GM21723 (cell line): ENCODE measurements around the gene HSFX1.
"Not testable (repeated sequence)": the region's sequence is repeated elsewhere in the genome, so short reads cannot be mapped to it uniquely, and the experiment has no call there.

Experiments
- ATAC-seq: cut with Tn5 transposase; IDR thresholded peaks from one replicate; pipeline ENCODE4 v1.9.1; 2021; ENCODE audit warnings: mild to moderate bottlenecking, moderate library complexity; ENCODE audit not compliant: unreplicated experiment

Gene HSFX1

DNA sequence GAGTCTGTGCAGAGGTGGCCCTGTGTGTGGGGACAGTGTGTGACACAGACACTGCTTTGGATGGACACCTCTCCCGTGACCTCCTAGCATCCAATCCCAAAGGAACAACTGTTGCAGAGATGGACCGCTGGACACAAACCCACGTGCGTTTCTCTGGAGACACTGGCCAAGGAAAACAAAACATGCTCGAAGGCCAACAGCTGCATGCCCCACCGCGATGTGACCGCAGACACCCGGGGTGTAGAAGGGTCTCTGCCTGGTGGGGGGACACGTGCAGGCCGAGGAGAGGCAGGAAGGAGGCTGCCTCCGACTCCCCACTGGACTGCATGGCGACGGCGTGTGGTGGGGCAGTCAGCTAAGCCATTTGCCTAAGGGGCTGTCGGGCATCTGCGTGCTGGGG is at the start of gene HSFX1:
HSFX1 (plus strand) TSS at position 301 of the 400 bp plus-strand sequence. CDS start 614 bp downstream, outside the sequence.
- ATAC-seq = not testable (repeated sequence)

DNA sequence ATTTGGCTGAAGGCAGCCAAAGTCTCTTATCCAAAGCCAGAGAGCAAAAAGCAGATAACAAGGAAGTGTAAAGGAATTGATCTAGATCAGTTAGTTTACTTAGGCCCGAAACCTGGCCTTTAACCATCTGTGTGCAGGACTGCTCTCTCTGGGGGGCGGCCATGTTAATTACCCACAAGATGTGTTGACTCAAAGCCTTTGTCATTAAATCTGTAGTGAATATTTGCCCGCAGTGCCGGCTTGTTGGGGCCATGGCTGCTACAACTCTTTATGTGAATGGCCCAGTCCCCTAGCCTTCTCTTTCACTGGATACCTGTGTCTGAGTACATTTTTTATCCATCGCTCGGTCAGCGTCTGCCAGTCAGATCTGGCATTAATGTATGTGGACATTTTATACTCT is 46.6 kb upstream of the HSFX1 start:
- ATAC-seq = not testable (repeated sequence)

- ATAC-seq = not testable (repeated sequence)
These were observed 31.6 kb upstream of the HSFX1 start for GRCh38 chrX:149742269-149742668.

DNA sequence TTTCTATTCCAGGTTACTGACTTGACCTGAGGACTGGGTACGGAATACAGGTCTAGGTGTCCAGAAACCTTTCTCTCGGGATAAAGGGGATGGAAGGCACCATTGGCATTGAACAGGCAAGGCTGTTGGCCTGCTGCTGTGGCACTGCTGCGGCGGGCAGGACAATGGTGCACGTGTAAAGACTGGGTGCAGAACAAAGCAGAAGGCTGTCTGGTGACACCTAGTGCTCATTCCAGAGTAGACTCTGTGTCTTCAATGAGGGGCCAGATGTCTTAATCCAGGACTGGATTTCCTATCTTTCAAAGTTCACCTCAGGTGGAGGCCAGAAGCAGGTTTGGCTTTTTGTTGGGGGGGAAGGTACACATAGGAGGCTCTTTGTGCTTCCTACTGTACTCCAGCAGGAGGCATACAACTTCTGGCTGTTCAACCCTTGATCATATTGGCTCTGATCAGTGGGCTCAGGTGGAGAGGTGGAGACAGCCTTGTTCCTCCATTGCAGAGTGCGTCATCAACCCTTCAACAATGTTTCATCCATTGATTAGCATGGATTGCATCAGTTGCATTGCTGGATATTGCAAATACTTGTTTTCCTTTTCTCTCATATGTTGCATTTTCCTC is 27.4 kb upstream of the HSFX1 start:
- ATAC-seq = not testable (repeated sequence)

DNA sequence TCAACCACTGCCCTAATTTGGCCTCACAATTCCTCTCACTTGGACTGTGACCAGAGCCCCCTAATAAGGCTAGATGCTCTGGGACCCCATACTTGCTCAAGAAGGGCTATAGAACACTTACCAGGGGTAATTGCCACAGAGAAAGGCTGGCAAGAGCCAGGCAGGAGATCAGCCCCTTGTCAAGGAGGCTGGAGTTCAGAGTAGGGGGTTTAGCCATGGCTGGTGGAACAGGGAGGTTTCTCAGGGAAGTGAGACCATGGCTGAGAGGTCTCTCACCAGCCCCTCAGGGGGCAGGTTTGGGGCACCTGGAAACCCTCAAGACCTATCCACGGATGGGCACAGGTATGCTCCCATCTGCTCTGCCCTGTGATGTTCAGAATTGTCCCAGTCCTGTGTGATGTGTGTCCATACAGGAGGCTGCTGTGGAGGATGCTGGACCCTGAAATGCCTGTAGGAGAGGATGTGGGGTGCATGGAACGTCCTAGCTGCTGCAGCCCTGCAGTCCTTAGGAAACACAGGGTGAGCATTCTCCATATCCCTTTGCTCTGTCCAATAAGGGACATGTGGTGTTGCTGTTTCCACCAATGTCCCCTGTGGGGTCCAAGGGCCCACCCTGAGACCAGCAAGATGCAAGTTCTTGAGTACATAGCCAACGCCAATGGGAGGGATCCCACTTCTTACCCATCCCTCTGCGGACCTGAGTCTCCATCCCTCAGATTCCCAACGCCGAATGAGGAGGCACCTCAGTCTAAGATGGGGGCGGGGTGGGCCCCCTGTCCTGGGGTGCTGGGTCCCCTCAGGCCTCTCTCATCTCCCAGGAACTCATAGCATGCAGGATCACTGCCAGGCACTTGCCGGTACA is 16.4 kb upstream of the HSFX1 start:
- ATAC-seq = no peak

- no peak for ATAC-seq
These were observed 15.7 kb upstream of the HSFX1 start for GRCh38 chrX:149758068-149758714.

DNA sequence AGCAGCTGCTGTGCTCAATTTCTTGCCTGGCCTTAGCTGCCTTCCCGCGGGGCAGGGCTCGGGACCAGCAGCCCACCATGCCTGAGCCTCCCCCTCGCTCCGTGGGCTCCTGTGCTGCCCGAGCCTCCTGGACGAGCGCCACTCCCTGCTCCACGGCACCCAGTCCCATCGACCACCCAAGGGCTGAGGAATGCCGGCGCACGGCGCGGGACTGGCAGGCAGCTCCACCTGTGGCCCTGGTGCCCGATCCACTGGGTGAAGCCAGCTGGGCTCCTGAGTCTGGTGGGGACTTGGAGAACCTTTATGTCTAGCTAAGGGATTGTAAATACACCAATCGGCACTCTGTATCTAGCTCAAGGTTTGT is 15.2 kb upstream of the HSFX1 start:
- ATAC-seq = not testable (repeated sequence)

- ATAC-seq = no peak
These were observed 14.0 kb upstream of the HSFX1 start for GRCh38 chrX:149759824-149760223.

- no peak for ATAC-seq
These were observed 12.9 kb upstream of the HSFX1 start for GRCh38 chrX:149760965-149761364.

GRCh38 chrX:149761858-149762674 is 11.8 kb upstream of the HSFX1 start:
- not testable (repeated sequence) for ATAC-seq

- no peak for ATAC-seq
These were observed 10.9 kb upstream of the HSFX1 start for GRCh38 chrX:149762696-149763614.

DNA sequence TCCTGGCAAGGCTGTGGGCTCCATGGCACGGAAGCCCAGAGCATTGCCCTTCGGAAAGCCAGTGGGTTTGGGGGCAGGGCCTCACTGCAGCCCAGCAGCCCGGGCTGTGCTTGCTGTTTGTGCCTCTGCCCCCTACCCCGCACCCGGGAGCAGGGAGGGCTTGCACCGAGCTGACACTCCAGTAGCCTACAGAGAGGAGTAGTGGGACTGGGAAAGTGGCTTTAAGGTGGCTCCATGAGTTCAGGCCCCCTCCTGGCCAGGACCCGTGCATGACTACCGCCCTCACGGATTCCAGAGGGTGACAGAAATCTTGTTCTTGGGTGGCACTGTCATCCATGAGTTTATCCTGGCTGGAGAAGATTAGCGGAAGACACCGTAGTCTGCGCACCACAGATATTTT is 3.5 kb upstream of the HSFX1 start:
- ATAC-seq = not testable (repeated sequence)

DNA sequence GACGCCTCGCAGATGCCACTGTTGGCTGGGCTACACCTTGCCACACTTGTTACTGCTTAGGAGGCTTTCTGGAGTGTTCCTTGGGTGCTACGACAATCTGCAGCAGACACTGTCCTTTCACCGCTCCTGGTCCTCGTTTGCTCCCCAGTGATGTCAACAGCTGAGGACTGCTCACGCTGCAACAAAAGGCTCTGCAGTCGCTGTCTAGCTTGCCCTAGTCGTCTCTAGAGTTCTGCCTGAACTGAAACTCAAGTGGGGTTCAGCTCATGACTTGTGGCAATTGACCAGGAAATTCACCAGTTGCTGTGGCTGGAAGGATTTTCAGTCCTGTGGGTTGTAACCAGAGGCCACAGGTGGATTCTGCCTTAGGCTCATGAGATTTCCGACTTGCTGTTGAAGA is 842 bp upstream of the HSFX1 start:
- not testable (repeated sequence) for ATAC-seq

DNA sequence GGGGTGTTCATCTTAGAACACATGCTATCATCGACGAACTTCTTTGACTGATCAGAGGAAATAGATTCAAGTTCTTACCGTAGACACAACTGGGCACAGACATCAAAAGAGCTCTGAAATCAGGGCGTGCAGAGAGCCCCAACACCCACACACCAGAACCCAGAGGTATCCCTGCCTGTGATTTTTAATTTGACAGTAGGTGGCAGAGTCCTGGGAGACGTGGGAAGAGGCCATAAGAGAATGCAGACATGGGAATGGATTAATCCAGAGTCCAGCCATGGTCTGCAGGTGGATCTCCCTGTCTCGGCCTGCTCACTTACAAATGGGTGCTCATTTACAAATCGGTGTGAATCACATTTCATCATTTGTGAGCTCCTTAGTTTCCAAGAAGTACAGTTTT is 4.1 kb downstream of the HSFX1 start:
- ATAC-seq = not testable (repeated sequence)

- ATAC-seq = not testable (repeated sequence)
These were observed 7.9 kb downstream of the HSFX1 start, which contains the start of gene MAGEA9 for GRCh38 chrX:149781727-149782126. Gene MAGEA9, plus strand, starts transcription at chrX:149781930. Its CDS starts 4,281 bp downstream, at chrX:149786211.

GRCh38 chrX:149795531-149795930 is 21.7 kb downstream of the HSFX1 start:
- peak; percentile 99 for ATAC-seq

DNA sequence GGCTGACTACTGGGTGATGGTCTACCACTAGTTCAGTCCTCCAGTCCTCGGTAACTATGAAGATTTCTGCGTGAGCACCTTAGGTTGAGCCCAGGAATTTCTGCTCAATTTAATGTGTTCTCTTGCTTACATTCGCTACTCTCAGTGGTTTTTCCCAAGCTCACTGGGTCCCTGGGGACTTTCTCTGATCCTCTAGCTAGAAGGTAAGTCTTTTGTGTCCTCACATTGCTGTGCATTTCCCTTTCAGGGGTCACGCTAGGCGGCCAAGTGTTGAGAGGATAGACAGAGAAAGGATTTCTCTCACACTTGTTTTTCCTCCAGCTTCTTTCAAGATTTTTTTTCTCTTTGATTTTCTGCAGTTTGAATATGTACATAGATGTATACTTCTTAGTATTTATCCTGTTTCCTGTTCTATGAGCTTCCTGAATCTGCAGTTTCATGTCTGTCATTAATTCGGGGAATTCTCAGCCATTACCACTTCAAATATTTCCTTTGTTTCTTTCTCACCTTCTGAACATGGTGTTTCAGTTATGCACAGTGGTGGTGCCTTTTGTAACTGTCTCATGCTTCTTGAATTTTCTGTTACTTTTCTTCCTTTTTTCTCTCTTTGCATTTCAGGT is 25.3 kb downstream of the HSFX1 start:
- ATAC-seq = no peak

DNA sequence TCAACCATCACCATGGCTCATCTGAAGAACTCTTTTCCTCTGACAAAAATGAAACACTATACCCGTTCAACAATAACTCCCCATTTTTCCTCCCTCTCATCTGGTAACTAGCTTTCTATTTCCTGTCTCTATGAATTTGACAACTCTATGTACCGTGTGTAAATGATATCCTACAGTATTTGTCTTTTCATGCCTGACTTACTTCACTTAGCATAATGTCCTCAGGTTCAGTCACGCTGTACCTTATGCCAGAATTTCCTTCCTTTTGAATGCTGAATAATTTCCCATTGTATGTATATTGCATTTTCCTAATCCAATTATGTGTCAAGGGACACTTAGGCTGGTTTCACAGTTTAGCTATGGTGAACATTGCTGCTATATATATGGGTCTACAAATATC is 26.1 kb downstream of the HSFX1 start:
- ATAC-seq = no peak

DNA sequence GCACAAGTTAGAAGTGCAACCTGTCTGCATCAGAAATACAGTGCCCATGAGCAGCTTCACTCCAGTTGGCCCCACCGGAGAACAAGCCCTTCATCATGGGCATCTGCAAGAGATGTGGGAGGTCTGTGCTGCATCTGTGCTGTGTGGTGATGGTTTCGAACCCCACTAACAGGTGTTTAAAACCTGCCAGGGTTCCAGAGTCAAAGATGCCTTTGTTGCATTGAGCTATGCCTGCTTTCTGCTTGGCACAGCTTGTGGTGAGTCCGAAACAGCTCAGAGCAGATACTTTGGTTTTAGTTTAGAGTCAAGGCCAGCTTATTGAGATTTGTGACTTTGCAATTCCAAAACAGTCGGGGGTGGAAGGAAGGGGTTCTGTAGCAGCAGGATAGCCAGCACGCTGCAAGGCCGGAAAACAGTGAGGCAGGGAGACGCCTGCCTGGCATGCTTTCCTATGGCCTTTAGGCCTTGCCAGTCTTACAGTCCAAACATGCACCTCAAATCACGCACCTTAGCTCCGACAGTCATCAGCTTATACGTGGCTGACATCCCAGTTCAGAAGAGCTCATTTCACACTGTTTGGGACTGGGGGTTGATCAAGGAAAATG is 29.7 kb downstream of the HSFX1 start:
- ATAC-seq = no peak
